ENCODE measurements around the gene SAC3D1.

- TF ChIP-seq POU5F1 (IDR thresholded peaks at IDR 0.05; ENCODE audit: borderline replicate concordance, low read depth, low read length, partially characterized antibody) (no peak), POLR2AphosphoS5 (IDR thresholded peaks at IDR 0.05; ENCODE audit: control insufficient read depth, insufficient read depth, low read depth, low read length) (no peak), TBP (optimal IDR thresholded peaks at IDR 0.05; ENCODE audit: low read depth, low read length) (no peak), RCOR1 (IDR thresholded peaks at IDR 0.05; ENCODE audit: borderline replicate concordance in 1 of 2, low read depth in 2 of 2, low read length in 2 of 2) (no peak), MNT (conservative IDR thresholded peaks at IDR 0.05) (no peak), XRCC5 (IDR thresholded peaks at IDR 0.05; ENCODE audit: low read depth, low read length) (no peak), CSDE1 (IDR thresholded peaks at IDR 0.05) (no peak)
- TF ChIP-seq, protein P1, sequence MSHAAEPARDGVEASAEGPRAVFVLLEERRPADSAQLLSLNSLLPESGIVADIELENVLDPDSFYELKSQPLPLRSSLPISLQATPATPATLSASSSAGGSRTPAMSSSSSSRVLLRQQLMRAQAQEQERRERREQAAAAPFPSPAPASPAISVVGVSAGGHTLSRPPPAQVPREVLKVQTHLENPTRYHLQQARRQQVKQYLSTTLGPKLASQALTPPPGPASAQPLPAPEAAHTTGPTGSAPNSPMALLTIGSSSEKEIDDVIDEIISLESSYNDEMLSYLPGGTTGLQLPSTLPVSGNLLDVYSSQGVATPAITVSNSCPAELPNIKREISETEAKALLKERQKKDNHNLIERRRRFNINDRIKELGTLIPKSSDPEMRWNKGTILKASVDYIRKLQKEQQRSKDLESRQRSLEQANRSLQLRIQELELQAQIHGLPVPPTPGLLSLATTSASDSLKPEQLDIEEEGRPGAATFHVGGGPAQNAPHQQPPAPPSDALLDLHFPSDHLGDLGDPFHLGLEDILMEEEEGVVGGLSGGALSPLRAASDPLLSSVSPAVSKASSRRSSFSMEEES (CRISPR knock-in tag; IDR thresholded peaks at IDR 0.05), result no peak
- TF ChIP-seq, protein P2, sequence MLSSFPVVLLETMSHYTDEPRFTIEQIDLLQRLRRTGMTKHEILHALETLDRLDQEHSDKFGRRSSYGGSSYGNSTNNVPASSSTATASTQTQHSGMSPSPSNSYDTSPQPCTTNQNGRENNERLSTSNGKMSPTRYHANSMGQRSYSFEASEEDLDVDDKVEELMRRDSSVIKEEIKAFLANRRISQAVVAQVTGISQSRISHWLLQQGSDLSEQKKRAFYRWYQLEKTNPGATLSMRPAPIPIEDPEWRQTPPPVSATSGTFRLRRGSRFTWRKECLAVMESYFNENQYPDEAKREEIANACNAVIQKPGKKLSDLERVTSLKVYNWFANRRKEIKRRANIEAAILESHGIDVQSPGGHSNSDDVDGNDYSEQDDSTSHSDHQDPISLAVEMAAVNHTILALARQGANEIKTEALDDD (IDR thresholded peaks at IDR 0.05), result no peak
Observed at GRCh38 chr11:65063532-65063931, 22.5 kb downstream of the SAC3D1 start.
